Activated CD8-positive, alpha-beta memory T cell treated with anti-CD3 and anti-CD28 coated beads, Interleukin-2, amount 10 ng/mL, durations not matched to agents 7 days and 5 days (primary cell): Measurements from ENCODE around the gene SDHB. TPM values are rescaled to one million over a fixed set of nuclear protein-coding genes. Genes with fewer than 3 reads are reported as not detected.

Experiments used
- ATAC-seq: fragments of 150-1000 bp; cut with Tn5 transposase; one replicate; pipeline ENCODE4 v1.10.0; 2021; ENCODE audit warnings: moderate library complexity
- CTCF ChIA-PET: fragments of 350-600 bp; sonication (Branson Sonifier 250); formaldehyde crosslinking; loops from one replicate; lab custom pipeline; 2021; ENCODE audit warnings: antibody characterized with exemption; lab: Charles Lee
- DNase-seq: peaks from one replicate; pipeline ENCODE4 v3.0.0-alpha.2; 2020
- H3K27ac Mint-ChIP-seq: one replicate; pipeline ENCODE4 v1.8.0; 2021; ENCODE audit warnings: mild to moderate bottlenecking, mixed read lengths
- H3K27me3 Mint-ChIP-seq: one replicate; pipeline ENCODE4 v1.8.0; 2021; ENCODE audit warnings: mixed read lengths
- H3K36me3 Mint-ChIP-seq: one replicate; pipeline ENCODE4 v1.8.0; 2021; ENCODE audit warnings: mild to moderate bottlenecking, mixed read lengths
- H3K4me1 Mint-ChIP-seq: one replicate; pipeline ENCODE4 v1.8.0; 2021; ENCODE audit warnings: mixed read lengths
- H3K4me3 Mint-ChIP-seq: one replicate; pipeline ENCODE4 v1.8.0; 2021; ENCODE audit warnings: mild to moderate bottlenecking, moderate library complexity, mixed read lengths
- H3K9me3 Mint-ChIP-seq: one replicate; pipeline ENCODE4 v1.8.0; 2022; ENCODE audit warnings: low read depth, mixed read lengths
- total RNA-seq, 2 experiments: library from RNA; stranded (reverse); gene quantifications; one replicate each; pipeline ENCODE4 v1.2.3, GENCODE V29; 2021

SDHB gene
- total RNA-seq, 2 experiments from 2014 or later = 108 TPM

DNA sequence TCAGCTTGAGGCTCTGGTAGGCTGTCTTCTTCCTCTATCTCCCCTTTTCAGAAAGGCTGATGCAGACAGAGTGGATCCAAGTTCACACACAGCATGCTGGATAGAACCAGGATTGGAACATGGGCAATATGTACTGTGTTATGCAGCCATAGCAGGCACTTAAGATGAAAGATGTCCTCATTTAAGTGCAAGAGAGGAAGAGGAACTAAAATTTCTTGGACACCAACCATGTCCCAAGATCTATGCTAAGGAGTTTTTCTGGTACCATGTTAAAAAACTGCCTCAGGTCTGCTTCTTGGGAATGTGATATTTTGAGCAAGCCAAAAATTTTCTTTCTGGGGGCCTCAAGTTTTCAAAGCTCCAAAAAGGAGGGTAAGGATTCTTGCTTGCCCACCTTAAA lies 1.2 kb downstream of the SDHB start:
- H3K36me3 Mint-ChIP-seq = peaks cover 13% of the 10 kb centered on the region
- DNase-seq (no peak), ATAC-seq (no peak)
- H3K4me3 Mint-ChIP-seq = peak overlapping the region; percentile 89
- H3K27ac Mint-ChIP-seq = peak overlapping the region; percentile 34
- H3K27me3 Mint-ChIP-seq = no peaks in the 10 kb centered on the region
- H3K9me3 Mint-ChIP-seq = no peaks in the 10 kb centered on the region
- CTCF ChIA-PET = interaction anchor here (1.0 to 2.0 kb wide), 4 partner anchors 12 to 101 kb away, joined by 3 to 8 read pairs (median 4); no protein-coding TSS in a partner anchor
- H3K4me1 Mint-ChIP-seq = peaks cover 27% of the 10 kb centered on the region

DNA sequence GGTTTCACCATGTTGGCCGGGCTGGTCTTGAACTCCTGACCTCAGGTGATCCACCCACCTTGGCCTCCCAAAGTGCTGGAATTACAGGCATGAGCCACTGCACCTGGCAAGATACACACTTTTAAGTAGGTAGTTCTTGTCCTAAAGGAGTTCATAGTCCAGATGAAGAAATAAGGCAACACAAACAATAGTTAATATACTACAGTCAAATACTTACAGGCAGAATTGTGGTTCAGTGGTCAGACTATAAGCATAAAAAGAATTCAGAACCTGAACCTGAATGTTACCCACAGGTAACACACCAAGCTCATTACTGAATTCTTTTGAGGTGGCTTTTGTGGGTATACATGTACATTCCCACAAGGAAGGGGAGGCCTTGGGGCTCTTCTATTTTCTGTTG lies 1.8 kb downstream of the SDHB start:
- Mint-ChIP-seq H3K36me3 (peaks cover 13% of the 10 kb centered on the region), H3K4me3 (peak overlapping the region; percentile 61), H3K27ac (peak overlapping the region; percentile 34), H3K27me3 (no peaks in the 10 kb centered on the region), H3K4me1 (peaks cover 27% of the 10 kb centered on the region), H3K9me3 (no peaks in the 10 kb centered on the region)
- ATAC-seq (no peak), DNase-seq (no peak)
- CTCF ChIA-PET = interaction anchor here (0.7 to 2.0 kb wide), 5 partner anchors 12 to 103 kb away, joined by 3 to 8 read pairs (median 3); no protein-coding TSS in a partner anchor

DNA sequence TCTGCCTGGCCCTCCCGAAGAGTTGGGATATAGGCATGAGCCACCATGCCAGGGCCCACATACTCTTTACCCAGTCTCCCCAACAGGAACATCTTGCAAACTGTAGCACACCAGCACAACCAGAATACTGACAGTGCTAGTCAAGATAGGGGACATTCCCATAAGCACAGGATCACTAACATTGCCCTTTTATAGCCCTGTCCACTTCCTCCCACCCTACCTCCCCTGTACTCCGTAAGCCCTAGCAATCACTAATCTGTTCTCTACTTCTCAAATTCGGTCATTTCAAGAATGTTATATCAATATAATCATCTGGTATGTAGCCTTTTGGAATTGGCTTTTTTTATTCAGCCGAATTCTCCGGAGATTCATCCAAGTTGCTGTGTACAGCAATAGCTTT lies 5.9 kb downstream of the SDHB start:
- H3K36me3 Mint-ChIP-seq = peaks cover 22% of the 10 kb centered on the region
- CTCF ChIA-PET = interaction anchor here (0.6 to 5.3 kb wide), 3 partner anchors 65 to 427 kb away, joined by 3 to 33 read pairs (median 3); no protein-coding TSS in a partner anchor
- no peaks in the 10 kb centered on the region for H3K9me3 Mint-ChIP-seq
- no peak for ATAC-seq
- peaks cover 32% of the 10 kb centered on the region for H3K4me1 Mint-ChIP-seq
- no peak for DNase-seq
- no peaks in the 10 kb centered on the region for H3K27me3 Mint-ChIP-seq
- H3K27ac Mint-ChIP-seq = no peak overlapping the region
- H3K4me3 Mint-ChIP-seq = no peak overlapping the region

DNA sequence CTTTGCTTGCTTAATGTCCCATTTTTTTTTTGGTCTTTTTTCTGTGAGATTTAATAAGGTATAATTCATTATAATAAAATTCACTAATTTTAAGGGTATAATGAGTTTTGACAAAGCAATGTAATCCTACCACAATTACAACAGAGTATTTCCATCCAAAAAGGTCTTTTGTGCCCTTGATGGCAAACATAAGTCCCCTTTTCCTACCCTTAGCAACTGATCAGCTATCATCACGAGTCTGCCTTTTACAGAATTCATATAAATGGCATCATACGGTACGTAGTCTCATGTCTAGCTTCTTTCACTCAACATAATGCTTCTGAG lies 7.5 kb downstream of the SDHB start:
- Mint-ChIP-seq H3K9me3 (no peaks in the 10 kb centered on the region), H3K4me1 (peaks cover 21% of the 10 kb centered on the region), H3K36me3 (peaks cover 27% of the 10 kb centered on the region), H3K4me3 (no peak overlapping the region), H3K27ac (peak overlapping the region; percentile 1), H3K27me3 (no peaks in the 10 kb centered on the region)
- CTCF ChIA-PET = interaction anchor here (0.8 to 5.3 kb wide), 11 partner anchors 26 to 425 kb away, joined by 3 to 33 read pairs (median 3); no protein-coding TSS in a partner anchor
- no peak for ATAC-seq
- DNase-seq = no peak

DNA sequence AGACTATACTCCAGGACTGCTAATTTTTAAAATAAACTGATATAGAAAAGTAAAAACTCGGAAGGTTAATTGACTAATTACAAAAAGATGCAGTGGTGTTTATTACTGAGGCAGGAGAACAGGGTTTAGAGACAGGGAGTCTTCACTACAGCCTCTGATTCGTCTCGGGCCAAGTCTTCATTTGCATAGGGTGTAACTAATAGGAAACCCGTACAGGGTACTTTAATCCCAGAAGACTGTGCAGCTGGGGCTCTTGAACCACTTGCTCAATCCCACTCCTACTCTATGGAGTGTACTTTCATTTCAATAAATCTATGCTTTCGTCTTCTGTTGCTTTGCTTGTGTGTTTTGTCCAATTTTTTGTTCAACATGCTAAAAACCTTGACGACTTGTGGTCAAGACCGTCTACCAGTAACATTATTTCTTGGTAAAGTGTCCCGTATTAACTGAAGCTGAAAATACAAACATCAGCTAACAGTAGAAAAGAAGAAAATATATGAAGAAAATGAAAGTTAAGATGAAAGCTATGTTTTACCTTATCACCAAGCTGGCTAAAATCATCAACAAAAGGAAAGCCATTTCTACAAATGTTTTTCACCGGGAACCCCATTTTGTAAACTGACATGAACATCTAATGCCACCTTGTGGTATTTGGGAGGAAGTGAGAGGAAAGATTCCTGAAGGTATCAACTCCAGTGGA lies 8.0 kb downstream of the SDHB start:
- ATAC-seq = peak; percentile 33
- CTCF ChIA-PET = interaction anchor here (0.9 to 5.3 kb wide), 10 partner anchors 27 to 425 kb away, joined by 3 to 33 read pairs (median 4); no protein-coding TSS in a partner anchor
- Mint-ChIP-seq H3K36me3 (peaks cover 22% of the 10 kb centered on the region), H3K9me3 (no peaks in the 10 kb centered on the region), H3K4me1 (peaks cover 16% of the 10 kb centered on the region), H3K4me3 (no peak overlapping the region), H3K27me3 (no peaks in the 10 kb centered on the region), H3K27ac (peak overlapping the region; percentile 1)
- no peak for DNase-seq

DNA sequence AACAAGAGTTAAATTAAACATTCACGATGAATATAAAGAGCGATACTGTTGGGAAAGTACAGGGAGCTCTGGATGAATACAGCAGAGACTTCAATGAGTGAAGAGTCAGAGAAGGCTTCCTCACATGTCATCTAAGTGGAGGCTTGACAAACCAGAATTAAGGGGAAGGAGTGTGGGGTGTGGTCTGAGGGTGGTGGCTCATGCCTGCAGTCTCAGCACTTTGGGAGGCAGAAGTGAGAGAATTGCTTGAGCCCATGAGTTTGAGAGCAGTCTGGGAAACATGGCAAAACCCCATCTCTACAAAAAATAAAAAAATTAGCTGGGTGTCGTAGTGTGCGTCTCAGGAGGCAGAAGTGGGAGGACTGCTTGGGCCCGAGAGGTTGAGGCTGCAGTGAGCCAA lies 8.7 kb downstream of the SDHB start:
- no peaks in the 10 kb centered on the region for H3K27me3 Mint-ChIP-seq
- CTCF ChIA-PET = interaction anchor here (1.4 to 5.3 kb wide), 4 partner anchors 35 to 94 kb away, joined by 3 to 33 read pairs (median 18); no protein-coding TSS in a partner anchor
- peaks cover 20% of the 10 kb centered on the region for H3K36me3 Mint-ChIP-seq
- ATAC-seq (no peak), DNase-seq (no peak)
- H3K9me3 Mint-ChIP-seq = no peaks in the 10 kb centered on the region
- peaks cover 15% of the 10 kb centered on the region for H3K4me1 Mint-ChIP-seq
- H3K27ac Mint-ChIP-seq = no peak overlapping the region
- no peak overlapping the region for H3K4me3 Mint-ChIP-seq

DNA sequence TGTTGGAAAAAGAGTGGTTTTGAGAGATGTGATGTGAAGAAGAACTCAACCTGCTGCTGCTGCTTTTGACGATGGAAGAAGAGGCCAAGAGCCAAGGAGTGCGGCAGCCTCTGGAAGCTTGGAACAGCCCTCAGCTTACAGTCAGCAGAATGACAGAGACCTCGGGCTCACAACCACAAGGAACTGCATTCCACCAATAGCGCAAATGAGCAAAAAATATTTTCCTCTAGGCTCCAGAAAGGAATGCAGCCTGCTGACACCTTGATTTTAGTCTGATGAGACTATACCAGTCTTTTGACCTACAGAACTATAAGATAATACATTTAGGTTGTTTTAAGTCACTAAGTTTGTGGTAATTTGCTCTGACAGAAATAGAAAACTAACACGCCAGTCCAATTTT lies 10.2 kb downstream of the SDHB start:
- Mint-ChIP-seq H3K4me3 (no peak overlapping the region), H3K27me3 (no peaks in the 10 kb centered on the region), H3K4me1 (peaks cover 15% of the 10 kb centered on the region), H3K36me3 (peaks cover 25% of the 10 kb centered on the region), H3K9me3 (no peaks in the 10 kb centered on the region), H3K27ac (no peak overlapping the region)
- no peak for DNase-seq
- CTCF ChIA-PET = interaction anchor here (3.9 to 5.3 kb wide), 2 partner anchors 84 to 92 kb away, joined by 25 to 33 read pairs; no protein-coding TSS in a partner anchor
- ATAC-seq = no peak

DNA sequence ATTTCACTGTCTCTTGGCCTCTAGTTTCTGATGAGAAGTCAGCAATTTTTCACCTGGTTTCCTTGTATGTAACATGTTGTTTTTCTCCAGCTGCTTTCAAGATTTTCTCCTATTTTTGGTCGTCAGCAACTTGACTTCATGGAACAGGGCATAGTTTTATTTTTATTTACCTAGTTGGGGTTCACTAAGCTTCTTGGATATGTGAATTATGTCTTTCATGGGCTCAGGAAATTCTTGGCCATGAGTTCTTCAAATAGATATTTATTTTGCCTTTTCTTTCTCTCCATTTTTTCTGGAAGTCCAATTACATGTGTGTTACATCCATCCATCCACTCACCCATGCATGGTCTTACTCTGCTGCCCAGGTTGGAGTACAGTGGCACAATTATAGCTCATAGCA lies 13.7 kb downstream of the SDHB start:
- Mint-ChIP-seq H3K9me3 (no peaks in the 10 kb centered on the region), H3K36me3 (peaks cover 28% of the 10 kb centered on the region), H3K4me3 (no peak overlapping the region), H3K4me1 (peaks cover 7% of the 10 kb centered on the region), H3K27ac (no peak overlapping the region), H3K27me3 (no peaks in the 10 kb centered on the region)
- CTCF ChIA-PET = interaction anchor here (1.2 kb wide), 1 partner anchor 12 kb away, joined by 3 read pairs; no protein-coding TSS in a partner anchor
- no peak for ATAC-seq
- no peak for DNase-seq

DNA sequence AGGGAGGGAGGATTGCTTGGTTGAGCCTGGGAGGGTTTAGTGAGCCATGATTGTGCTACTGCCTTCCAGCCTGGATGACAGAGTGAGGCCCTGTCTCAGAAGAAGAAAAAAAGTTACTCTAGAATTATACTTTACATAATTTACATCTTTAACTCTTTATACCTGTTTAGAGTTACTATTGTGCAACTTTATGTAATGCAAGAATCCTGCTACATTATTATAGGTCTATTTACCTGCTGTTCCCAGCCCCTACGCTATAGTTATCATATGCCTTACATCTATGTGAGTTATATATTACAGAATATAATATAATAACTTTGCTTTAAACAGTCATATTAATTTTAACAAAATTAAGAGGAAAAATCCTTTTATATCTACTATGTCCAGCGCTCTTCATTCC lies 14.3 kb downstream of the SDHB start:
- CTCF ChIA-PET = interaction anchor here (1.2 kb wide), 1 partner anchor 13 kb away, joined by 3 read pairs; no protein-coding TSS in a partner anchor
- DNase-seq (no peak), ATAC-seq (no peak)
- H3K9me3 Mint-ChIP-seq = no peaks in the 10 kb centered on the region
- no peak overlapping the region for H3K4me3 Mint-ChIP-seq
- H3K4me1 Mint-ChIP-seq = peaks cover 4% of the 10 kb centered on the region
- H3K27me3 Mint-ChIP-seq = no peaks in the 10 kb centered on the region
- H3K27ac Mint-ChIP-seq = no peak overlapping the region
- peaks cover 28% of the 10 kb centered on the region for H3K36me3 Mint-ChIP-seq

DNA sequence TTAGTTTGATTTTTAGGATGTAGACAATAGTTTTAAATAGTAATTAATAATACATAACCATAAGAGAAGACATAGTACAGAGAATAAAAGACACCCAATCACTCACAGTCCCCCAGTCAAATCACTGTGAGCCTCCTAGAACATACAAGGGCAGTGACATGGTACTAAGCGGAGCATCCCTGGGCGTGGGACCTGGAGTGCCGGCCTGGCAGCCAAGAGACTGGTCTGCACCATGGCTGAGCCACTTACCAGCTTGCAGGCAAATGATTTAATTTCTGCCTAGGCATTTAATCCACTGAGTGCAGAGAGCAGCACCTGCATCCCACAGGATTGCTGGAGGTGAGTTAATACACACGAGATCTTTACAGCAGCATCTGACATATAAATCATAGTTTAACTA lies 20.4 kb downstream of the SDHB start:
- no peak for DNase-seq
- Mint-ChIP-seq H3K9me3 (no peaks in the 10 kb centered on the region), H3K27me3 (no peaks in the 10 kb centered on the region), H3K4me3 (no peak overlapping the region), H3K4me1 (peaks cover 6% of the 10 kb centered on the region), H3K36me3 (peaks cover 15% of the 10 kb centered on the region), H3K27ac (no peak overlapping the region)
- CTCF ChIA-PET = interaction anchor here (1.7 kb wide), 1 partner anchor 30 kb away, joined by 3 read pairs; no protein-coding TSS in a partner anchor
- no peak for ATAC-seq

DNA sequence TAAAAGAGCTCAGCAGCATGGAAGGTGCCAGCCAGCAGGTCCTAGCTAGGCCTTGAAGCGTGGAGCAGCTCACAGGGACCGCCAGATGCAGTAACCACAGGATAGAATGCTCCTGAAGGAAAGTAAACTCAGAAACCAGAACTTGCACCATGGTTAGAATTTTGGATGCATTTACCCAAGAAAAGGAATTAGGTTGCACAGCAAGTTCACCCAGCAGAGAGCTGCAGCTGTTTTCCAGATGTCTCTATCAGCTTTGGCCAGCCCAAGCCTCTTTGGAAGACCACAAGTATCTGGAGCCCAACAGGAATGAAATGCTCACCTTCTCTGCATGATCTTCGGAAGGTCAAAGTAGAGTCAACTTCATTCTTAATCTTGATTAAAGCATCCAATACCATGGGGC lies 21.1 kb downstream of the SDHB start:
- H3K27ac Mint-ChIP-seq = no peak overlapping the region
- H3K9me3 Mint-ChIP-seq = no peaks in the 10 kb centered on the region
- CTCF ChIA-PET = interaction anchor here (1.7 kb wide), 1 partner anchor 29 kb away, joined by 3 read pairs; no protein-coding TSS in a partner anchor
- no peak for DNase-seq
- peaks cover 3% of the 10 kb centered on the region for H3K4me1 Mint-ChIP-seq
- ATAC-seq = no peak
- H3K27me3 Mint-ChIP-seq = no peaks in the 10 kb centered on the region
- H3K4me3 Mint-ChIP-seq = no peak overlapping the region
- H3K36me3 Mint-ChIP-seq = peaks cover 16% of the 10 kb centered on the region

DNA sequence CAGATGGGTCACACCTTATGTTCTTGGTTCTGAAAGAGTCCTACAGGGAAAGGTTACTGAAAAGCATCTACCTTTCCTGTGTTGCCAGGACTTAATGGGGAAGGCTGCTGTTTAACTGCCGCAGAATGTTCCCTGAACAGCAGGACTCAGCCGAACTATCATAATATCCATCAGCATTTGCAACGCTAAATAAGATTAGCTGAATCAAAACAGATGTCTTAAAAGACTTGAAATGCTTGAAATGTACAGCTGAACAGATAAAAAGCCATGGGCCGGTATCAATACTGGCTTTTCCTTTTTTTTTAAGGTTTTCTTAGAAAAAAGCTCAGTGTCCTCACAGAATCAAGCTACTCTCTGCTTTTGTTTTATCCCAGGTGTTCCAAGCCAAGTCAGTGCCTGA lies 22.4 kb downstream of the SDHB start:
- CTCF ChIA-PET = no interaction called here
- H3K4me1 Mint-ChIP-seq = peaks cover 3% of the 10 kb centered on the region
- H3K4me3 Mint-ChIP-seq = no peak overlapping the region
- no peaks in the 10 kb centered on the region for H3K27me3 Mint-ChIP-seq
- peaks cover 23% of the 10 kb centered on the region for H3K36me3 Mint-ChIP-seq
- H3K27ac Mint-ChIP-seq = no peak overlapping the region
- H3K9me3 Mint-ChIP-seq = no peaks in the 10 kb centered on the region
- DNase-seq (no peak), ATAC-seq (no peak)

DNA sequence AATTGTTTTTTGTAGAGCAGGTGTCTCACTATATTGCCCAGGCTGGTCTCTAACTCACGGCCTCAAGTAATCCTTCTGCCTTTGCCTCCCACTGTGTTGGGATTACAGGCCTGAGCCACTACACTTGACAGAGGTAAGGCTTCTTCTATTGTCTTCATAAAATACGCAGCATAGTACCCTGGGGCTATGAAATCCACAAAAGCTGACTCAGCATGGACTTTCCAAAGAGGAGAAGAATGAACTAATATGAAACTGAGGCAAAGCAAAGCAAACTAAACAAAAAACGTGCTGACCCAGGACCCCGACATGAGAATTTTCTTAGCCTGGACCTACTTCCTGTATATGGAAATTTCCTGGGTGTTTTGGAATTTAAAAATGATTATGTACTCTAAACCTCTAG lies 23.6 kb downstream of the SDHB start:
- H3K9me3 Mint-ChIP-seq = no peaks in the 10 kb centered on the region
- no peak for DNase-seq
- no peak overlapping the region for H3K4me3 Mint-ChIP-seq
- peaks cover 23% of the 10 kb centered on the region for H3K36me3 Mint-ChIP-seq
- CTCF ChIA-PET = interaction anchor here (0.5 kb wide), 1 partner anchor 68 kb away, joined by 3 read pairs; no protein-coding TSS in a partner anchor
- no peak overlapping the region for H3K27ac Mint-ChIP-seq
- peaks cover 3% of the 10 kb centered on the region for H3K4me1 Mint-ChIP-seq
- H3K27me3 Mint-ChIP-seq = no peaks in the 10 kb centered on the region
- no peak for ATAC-seq
